ENCODE results near the gene MECR.

Gene MECR, protein sequence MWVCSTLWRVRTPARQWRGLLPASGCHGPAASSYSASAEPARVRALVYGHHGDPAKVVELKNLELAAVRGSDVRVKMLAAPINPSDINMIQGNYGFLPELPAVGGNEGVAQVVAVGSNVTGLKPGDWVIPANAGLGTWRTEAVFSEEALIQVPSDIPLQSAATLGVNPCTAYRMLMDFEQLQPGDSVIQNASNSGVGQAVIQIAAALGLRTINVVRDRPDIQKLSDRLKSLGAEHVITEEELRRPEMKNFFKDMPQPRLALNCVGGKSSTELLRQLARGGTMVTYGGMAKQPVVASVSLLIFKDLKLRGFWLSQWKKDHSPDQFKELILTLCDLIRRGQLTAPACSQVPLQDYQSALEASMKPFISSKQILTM

DNA sequence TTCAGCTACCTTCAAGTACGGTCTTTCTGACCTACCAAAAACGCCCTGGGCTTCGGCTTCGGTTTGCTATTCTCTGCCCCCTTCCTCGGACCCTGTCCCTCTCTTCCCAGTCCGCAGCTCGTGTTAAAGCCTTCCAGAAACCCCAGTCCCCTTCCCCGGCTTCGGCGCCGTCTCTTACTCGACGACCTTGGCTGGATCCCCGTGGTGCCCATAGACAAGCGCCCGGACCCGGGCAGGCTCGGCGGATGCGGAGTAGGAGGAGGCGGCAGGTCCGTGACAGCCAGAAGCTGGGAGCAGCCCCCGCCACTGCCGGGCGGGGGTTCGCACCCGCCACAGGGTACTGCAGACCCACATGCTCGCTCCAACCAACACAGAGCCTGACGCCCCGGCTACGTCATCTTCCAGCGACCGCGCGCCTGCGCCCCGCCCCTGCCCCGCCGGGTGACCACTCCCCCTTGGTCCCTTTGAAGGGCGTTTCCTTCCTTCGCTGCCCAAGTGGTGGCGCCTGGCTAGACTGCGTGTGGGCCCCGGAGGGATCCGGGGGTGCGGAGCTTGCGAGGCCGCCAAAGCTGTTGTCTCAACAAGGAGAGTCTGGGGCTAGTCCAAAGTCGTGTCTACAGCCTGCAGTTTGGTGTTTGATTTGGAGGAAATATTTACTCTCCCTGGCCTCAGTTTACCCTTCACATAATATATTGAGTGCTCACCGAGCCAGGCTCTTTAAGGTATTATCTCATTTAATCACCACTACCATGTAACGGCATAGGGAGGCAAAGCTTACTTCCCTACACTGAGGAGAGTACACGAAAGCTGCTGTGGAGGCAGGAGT, at the start of gene MECR:
Gene MECR, minus strand, starts transcription at position 382 of the 826 bp plus-strand sequence. Its CDS starts 28 bp downstream, at position 354.
- DNase-seq (ENCODE audit: low read depth in 2 of 2) = peak; percentile 94 to 95

DNA sequence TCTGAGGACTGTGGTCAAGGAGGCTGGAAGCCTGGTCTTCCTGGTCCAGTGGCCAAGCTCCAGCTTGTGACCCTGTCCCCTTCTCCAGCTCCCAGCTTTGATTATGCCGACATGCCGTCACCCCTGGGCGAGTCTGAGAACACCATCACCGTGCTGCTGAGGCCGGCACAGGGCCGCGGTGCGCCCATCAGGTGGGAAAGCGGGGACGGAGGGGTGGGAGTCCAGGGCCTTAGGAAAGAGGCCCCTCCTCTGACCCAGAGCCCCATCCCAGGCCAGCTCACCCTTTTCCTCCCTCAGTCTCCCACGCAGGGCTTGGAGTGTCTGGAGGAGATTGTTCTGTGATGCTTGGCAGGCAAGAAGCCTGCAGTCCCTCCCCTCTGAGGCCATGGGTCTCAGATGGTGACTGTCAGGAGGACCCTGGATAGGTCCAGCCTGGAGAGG, 49.2 kb upstream of the MECR start:
- DNase-seq (ENCODE audit: low read depth in 2 of 2) = no peak

DNA sequence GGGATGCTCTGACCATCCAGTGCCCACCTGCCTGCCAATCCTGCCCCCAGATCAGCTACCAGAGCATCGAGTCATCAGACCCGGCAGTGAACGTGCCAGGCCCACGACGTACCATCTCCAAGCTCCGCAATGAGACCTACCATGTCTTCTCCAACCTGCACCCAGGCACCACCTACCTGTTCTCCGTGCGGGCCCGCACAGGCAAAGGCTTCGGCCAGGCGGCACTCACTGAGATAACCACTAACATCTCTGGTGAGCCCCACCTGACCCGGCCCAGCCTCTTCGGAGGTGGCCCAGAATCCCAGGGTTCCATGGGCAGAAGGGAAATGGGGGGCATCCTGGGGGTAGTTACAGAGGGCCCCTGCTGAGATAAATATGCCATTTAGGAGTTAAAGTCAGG, 48.7 kb upstream of the MECR start:
- no peak for DNase-seq (ENCODE audit: low read depth in 2 of 2)

DNA sequence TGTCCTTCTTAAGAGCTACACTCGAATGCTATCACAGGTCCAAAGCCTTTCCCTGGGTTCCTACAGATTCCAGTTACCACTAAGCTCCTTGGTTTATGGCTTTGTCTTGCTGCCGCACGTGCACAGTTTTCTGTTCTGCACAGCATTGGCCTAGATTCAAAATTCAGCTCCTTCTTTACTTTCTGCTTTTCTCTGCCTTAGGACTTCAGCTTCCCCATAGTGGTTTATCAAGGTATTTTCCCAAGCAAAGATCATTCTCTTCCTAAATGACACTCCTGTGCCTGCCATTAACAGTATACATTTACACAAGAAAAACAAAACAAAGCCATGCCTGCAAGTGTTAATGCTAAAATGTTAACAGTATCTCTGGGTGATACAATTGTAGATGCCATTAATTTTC, 47.4 kb upstream of the MECR start:
- no peak for DNase-seq (ENCODE audit: low read depth in 2 of 2)

DNA sequence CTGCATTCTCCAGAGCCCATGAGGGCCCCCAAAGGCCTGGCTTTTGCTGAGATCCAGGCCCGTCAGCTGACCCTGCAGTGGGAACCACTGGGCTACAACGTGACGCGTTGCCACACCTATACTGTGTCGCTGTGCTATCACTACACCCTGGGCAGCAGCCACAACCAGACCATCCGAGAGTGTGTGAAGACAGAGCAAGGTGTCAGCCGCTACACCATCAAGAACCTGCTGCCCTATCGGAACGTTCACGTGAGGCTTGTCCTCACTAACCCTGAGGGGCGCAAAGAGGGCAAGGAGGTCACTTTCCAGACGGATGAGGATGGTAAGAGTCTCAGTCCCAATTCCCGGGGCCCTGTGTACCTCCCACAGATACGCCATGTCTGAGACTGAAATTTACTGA, 44.7 kb upstream of the MECR start:
- DNase-seq (ENCODE audit: low read depth in 2 of 2) = no peak

DNA sequence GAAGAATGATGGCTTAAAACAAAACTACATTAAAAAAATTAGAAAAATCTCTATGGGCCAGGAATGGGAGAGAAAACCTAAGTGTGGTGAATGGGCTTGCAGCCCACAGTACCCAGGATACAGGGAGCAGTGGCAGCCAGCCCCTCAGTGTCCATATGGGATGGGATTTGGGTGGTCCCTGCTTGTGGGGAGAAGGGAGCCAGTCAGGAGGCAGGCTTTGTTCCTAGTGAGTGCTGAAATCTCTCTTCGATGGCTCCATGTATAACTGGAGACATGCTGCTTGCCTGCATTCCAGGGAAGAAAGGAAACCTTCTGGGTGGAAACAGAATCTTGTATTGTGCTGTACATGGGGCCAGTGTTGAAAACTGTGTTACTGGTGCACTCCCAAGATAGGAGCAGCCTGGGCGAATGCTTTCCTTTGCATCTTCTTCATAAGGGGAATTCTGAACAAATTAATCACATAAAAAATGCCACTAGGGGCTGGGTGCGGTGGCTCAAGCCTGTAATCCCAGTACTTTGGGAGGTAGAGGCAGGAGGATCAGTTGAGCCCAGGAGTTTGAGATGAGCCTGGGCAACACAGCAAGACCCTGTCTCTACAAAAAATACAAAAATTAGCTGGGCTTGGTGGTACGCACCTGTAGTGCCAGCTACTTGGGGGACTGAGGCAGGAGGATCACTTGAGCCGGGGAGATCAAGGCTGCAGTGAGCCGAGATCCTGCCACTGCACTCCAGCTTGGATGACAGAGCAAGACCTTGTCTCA, 41.6 kb upstream of the MECR start:
- DNase-seq (ENCODE audit: low read depth in 2 of 2) = no peak

DNA sequence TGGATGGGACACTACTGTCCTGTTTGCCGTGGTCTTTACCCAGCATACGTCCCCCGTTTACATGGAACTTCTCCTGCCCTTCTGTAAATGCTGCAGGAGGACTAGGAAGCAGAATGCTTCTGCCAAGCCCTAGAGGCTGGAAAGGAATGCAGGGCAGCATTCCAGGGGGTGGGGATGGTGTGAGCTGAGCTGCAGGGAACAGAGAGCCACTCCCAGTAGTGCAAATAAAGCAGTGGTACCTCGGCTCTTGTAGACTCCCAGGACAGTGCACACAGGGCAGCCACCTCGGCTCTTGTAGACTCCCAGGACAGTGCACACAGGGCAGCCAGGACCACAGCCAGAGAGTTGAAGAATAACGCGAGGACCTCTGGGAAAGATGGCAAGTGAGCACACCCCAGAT, 41.0 kb upstream of the MECR start:
- DNase-seq (ENCODE audit: low read depth in 2 of 2) = no peak

DNA sequence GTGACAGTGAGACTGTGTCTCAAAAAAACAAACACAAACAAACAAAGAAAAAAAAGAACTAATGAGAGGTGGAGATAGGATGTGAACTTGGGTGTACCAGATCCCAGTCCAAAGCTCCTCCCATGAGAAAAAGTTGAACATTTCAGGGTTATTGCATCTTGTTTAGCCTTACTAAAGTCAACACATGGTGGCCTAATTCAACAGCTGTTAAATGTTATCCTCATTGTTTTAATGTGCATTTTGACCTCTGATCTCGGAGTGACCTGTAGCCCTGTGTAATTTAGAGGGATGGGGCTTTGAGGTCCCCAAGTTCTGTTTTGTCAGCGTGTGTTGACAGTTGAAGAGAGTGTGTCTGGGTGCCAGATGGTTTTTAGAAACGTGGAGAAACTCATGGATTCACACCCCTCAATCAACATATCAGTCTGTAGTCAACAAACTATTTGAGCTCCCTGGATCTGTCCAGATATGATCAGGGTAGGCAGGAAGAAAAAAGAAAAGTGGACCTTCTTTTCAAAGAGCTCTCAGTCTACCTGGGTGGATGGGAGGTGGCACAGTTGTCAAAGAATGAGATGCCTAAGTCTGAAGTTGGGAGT, 40.3 kb upstream of the MECR start:
- no peak for DNase-seq (ENCODE audit: low read depth in 2 of 2)

DNA sequence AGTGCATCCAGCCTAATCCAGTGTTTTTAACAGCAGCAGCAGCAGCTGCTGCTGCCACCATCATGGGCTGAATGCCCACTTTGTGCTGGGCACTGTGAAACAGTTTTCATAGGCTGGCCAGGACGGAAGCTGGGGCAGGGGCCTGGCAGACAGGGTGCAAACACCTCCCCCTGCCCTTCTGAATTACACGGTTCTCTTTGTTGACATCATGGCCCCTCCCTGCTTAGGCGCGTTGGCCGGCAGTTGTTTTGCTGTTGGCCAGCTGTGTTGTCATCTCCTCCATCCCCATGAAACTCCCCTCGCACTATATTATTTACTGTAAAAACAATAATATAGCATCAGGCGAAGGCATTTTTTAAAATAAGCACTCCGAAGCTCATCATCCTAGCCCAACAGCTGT, 38.6 kb upstream of the MECR start:
- no peak for DNase-seq (ENCODE audit: low read depth in 2 of 2)

DNA sequence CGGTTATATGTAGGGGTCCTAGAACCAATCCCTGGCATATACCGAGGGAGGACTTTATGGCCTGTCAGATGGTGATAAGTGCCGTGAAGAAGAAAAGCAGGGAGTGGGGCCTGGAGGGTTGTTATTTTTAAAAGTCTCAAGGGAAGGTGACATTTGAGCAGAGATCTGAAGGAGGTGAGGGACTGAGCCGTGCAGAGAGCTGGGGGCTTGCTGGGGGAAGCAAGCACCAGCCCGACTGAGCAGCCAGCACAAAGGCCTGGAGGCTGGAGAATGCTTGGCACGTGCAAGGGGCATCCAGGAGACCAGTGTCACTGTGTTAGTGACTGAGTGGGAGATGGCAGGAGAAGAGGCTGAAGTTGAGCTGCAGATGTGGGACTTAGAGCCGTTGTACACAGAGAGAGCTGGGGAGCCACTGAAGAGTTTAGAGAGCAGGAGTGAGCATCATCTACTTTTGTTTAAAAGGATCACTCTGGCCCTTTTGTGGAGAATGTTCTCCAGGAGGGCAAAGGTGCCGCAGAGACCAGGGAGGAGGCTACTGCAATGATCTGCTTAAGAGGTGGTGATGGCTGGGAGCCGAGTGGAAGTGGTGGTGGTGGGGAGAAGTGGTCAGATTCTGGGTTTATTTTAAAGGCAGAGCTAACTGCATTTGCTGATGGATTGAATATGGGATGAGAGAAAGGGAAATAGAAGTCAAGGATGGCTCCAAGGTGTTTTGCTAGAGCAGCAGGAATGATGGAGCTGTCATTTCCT, 36.8 kb upstream of the MECR start:
- DNase-seq (ENCODE audit: low read depth in 2 of 2) = no peak

DNA sequence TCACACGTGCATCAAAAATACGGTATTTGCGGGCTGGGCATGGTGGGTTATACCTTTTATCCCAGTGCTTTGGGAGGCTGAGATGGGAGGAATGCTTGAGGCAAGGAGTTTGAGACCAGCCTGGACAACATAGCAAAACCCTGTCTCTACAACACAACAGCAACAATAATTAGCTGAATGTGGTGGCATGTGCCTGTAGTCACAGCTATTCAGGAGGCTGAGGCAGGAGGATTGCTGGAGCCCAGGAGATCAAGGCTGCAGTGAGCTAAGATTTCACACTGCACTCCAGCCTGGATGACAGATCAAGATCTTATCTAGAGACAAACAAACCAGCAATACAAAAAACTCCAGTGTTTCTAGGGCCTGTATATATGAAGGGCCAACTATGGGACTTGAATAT, 36.2 kb upstream of the MECR start:
- no peak for DNase-seq (ENCODE audit: low read depth in 2 of 2)

DNA sequence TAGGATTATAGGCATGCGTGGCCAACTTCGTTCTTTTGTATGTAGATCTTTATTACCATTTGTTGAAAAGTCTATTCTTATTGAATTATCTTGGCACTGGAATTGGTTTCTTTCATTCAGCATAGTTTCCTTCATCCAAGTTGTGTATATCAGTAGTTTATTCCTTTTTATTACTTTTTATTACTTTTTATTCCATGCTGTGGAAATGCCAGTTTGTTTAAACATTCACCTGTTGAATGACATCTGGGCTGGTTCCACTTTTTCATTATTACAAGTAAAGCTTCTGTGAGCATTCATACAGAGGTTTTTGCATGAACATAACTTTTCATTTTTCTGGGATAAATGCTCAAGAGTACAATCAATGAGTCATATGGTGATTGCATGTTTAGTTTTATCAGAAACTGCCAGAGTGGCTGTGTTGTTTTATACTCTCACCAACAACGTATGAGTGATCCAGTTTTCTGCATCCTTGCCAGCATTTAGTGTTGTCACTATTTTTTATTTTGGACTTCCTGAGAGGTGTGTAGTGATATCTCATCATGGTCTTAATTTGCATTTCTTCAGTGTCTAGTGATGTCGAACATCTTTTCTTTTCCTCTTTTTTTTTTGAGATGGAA, 34.1 kb upstream of the MECR start:
- no peak for DNase-seq (ENCODE audit: low read depth in 2 of 2)

DNA sequence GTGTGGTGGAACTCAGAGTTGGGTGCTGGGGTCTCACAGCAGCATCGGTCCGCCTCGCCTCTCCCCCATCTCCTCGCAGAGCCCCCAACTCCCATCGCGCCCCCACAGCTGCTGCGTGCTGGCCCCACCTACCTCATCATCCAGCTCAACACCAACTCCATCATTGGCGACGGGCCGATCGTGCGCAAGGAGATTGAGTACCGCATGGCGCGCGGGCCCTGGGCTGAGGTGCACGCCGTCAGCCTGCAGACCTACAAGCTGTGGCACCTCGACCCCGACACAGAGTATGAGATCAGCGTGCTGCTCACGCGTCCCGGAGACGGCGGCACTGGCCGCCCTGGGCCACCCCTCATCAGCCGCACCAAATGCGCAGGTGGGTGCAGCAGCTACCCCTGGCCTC, 29.8 kb upstream of the MECR start:
- DNase-seq (ENCODE audit: low read depth in 2 of 2) = no peak

DNA sequence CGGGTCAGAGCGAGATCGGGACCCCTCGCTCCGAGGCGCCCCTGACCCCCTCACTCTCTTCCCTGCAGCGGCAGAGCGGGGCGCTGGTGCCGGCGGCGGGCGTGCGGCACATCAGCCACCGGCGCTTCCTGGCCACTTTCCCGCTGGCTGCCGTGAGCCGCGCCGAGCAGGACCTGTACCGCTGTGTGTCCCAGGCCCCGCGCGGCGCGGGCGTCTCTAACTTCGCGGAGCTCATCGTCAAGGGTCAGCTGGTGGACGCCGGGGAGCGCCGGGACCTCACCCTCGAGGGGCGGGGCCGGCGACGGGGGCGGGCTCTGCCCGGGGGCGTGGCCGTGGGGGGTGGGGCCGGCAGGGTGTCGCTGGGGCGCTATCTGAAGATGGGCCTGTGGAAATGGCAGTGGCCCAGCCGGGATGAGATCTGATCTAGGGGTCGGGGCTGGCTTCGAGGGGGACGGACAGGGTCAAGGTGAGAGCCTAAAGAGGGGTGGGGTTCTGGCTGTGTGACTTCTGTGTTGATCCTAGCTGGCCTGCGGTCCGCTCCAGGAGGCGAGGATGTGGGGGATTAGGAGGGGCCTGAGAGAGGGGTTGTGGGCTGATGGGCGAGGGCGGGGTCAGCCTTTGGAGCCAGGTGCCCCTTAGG, 29.2 kb upstream of the MECR start:
- no peak for DNase-seq (ENCODE audit: low read depth in 2 of 2)

DNA sequence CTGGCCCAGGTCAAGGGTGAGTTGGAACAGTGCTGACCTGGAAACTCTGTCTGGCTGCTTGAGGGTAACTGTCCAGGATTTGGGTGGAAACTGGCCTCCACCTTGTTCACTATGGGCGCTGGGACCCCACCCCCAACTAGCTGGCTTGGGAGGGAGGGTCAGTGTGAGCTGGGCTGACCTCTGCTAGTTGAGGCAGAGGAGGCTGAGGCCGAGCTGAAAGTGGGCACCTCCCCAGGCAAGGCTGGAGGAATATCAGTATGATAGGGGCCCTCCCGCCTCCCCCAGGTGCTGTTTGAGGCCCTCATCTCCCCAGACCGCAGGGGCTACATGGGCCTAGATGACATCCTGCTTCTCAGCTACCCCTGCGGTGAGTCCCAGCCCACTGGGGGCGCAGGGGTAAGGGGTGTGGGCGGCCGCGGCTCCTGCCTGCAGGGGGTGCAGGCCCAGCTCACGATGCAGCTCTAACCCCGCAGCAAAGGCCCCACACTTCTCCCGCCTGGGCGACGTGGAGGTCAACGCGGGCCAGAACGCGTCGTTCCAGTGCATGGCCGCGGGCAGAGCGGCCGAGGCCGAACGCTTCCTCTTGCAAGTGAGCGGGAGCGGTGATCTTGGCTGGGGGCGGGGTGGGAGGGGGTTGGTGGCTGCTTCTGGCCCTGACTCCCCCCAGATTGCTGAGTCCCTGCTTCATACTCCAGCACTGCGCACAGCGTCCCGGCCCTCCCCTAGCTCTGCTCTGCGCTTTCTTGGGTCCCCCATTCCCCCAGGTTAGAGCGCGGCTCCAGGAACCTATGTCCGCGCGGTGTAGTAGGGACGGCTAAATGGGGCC, 28.5 kb upstream of the MECR start:
- no peak for DNase-seq (ENCODE audit: low read depth in 2 of 2)

DNA sequence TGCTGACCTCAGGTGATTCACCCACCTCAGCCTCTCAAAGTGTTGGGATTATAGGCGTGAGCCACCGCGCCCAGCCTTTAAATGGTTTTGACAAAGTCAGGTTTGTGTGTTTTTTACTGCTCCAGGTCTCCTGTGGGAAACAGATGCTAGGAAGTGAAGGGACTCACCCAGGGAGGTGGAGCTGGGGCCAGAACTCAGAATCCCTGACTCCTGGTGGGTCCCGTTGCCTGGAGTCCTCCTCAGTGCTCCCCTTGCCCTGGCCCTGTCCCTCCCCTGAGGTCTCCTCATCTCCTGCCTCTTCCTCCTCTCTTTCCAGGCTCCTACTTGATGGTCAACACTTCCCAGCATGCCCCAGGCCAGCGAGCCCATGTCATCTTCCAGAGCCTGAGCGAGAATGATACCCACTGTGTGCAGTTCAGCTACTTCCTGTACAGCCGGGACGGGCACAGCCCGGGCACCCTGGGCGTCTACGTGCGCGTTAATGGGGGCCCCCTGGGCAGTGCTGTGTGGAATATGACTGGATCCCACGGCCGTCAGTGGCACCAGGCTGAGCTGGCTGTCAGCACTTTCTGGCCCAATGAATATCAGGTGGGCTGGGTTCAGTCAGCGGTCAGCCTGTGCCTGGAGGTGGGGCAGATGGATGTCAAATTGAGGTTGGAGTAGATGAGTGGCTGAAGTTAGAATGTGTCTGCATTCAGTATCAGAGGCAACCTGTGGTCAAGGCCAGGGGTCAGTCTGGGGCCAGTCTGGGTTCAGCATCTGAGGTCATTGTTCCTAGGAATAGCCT, 27.6 kb upstream of the MECR start:
- no peak for DNase-seq (ENCODE audit: low read depth in 2 of 2)

DNA sequence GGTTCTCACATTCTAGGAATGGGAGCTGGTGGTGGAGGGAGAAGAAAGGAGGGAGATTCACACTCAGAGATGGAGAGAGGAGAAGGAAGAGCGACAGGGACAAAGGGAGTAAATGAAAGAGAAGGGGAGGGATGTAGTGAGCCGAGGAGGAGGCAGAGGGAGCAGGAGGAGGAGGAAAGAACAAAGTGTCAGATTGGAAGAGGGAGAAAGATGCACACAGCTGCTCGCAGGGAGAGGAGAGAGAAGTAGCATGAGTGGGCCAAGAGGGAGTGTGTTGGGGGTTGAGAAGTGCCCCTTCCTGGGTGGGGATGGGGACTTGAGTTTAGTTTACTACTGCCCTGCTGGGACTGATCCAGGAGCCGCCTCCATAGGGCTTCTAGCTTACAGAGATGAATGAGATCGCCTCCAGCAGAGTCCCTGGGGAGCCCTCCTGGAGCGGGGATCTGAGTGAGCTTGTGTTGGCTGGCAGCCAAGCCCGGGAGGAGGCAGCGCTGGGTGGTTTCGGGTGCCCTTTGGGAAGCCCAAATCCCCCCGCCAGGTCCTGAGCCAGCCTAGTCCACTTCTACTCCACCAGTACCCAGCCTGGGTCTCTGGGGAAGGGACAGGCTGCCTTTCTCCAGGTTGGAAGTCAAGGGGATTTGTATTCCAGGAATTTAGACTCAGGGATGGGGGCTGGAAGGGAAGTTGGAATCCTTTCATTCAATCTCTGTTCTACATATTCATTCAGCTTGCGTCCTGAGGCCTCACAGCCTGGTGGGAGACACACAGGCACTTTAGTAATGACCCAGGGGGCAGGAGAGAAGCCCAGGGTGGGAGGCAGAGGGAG, 26.5 kb upstream of the MECR start:
- no peak for DNase-seq (ENCODE audit: low read depth in 2 of 2)

DNA sequence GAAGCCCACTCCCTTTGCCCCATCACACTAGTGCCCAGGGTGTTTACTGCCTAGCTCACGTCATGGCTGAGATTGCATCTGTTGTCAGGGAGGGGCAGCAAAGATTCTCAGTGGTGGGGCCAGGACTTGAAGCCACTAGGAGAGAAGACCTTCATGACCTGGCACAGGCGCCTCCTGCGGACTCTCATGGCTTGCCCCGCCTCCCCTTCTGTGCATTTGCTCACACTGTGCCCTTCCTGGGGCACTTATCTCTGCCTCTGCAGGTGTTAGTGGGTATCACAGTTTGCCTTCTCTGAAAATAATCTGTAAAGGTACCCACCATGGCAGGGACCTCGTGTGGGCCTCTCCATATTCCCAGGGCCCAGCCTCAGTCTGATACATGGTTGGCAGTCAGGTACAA, 25.7 kb upstream of the MECR start:
- DNase-seq (ENCODE audit: low read depth in 2 of 2) = no peak
